ENCODE measurements around the gene TLE1.

The TLE1 gene

GRCh38 chr9:81680006-81680405, 9.3 kb downstream of the TLE1 start:
- Mint-ChIP-seq H3K4me3 (no peak overlapping the region), H3K27ac (no peak overlapping the region), H3K4me1 (ENCODE audit: low read depth) (peaks cover 5% of the 10 kb centered on the region), H3K9me3 (no peaks in the 10 kb centered on the region), H3K36me3 (ENCODE audit: low read depth) (no peaks in the 10 kb centered on the region), H3K27me3 (ENCODE audit: low read depth) (peaks cover 4% of the 10 kb centered on the region)

DNA sequence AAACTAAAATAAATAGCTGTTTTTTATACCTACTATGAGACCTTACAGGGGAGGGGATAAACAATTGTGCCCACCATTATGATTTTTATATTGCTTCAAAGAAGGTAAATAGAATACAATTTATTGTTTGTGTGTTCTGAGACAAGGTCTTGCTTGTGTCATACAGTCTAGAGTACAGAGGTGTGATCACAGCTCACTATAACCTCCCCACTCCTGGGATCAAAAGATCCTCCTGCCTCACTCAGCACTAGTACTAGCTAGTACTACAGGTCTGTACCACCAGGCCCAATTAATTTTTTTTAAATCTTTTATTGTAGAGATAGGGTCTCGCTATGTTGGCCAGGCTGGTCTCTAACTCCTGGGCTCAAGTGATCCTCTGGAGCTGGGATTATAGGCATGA, 11.3 kb downstream of the TLE1 start:
- Mint-ChIP-seq H3K27ac (no peak overlapping the region), H3K4me3 (no peak overlapping the region), H3K9me3 (no peaks in the 10 kb centered on the region), H3K36me3 (ENCODE audit: low read depth) (no peaks in the 10 kb centered on the region), H3K27me3 (ENCODE audit: low read depth) (peaks cover 4% of the 10 kb centered on the region), H3K4me1 (ENCODE audit: low read depth) (peaks cover 5% of the 10 kb centered on the region)

GRCh38 chr9:81676395-81676794, 13.0 kb downstream of the TLE1 start:
- Mint-ChIP-seq H3K27ac (no peak overlapping the region), H3K36me3 (ENCODE audit: low read depth) (no peaks in the 10 kb centered on the region), H3K9me3 (peaks cover 4% of the 10 kb centered on the region), H3K27me3 (ENCODE audit: low read depth) (no peaks in the 10 kb centered on the region), H3K4me1 (ENCODE audit: low read depth) (peaks cover 2% of the 10 kb centered on the region), H3K4me3 (no peak overlapping the region)

- Mint-ChIP-seq H3K4me3 (no peak overlapping the region), H3K27me3 (ENCODE audit: low read depth) (no peaks in the 10 kb centered on the region), H3K36me3 (ENCODE audit: low read depth) (no peaks in the 10 kb centered on the region), H3K27ac (no peak overlapping the region), H3K9me3 (peaks cover 4% of the 10 kb centered on the region), H3K4me1 (ENCODE audit: low read depth) (peaks cover 2% of the 10 kb centered on the region)
Measured at GRCh38 chr9:81673310-81673709, 16.0 kb downstream of the TLE1 start.

DNA sequence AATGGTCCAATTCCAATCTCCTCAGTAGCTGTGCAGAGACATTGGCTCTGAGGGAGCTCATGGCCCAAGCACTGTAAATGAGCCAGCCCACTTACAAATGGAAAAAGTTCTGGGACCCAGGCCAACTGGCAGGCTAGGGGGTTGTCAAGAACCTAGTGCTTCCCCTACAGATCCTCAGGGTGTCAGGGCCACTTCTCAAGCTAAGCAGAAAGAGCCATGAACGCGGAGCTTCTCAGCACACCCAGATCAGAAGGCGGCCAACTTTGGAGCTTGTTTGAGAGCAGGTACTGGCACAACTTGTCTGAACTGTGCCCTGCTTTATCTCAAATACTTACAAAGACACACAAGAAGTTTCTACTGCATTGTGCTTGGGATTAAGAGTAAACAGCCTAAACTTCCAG, 17.5 kb downstream of the TLE1 start:
- no peak overlapping the region for H3K27ac Mint-ChIP-seq
- H3K4me1 Mint-ChIP-seq (ENCODE audit: low read depth), result peaks cover 2% of the 10 kb centered on the region
- no peaks in the 10 kb centered on the region for H3K27me3 Mint-ChIP-seq (ENCODE audit: low read depth)
- no peaks in the 10 kb centered on the region for H3K36me3 Mint-ChIP-seq (ENCODE audit: low read depth)
- no peak overlapping the region for H3K4me3 Mint-ChIP-seq
- H3K9me3 Mint-ChIP-seq, result peaks cover 4% of the 10 kb centered on the region

DNA sequence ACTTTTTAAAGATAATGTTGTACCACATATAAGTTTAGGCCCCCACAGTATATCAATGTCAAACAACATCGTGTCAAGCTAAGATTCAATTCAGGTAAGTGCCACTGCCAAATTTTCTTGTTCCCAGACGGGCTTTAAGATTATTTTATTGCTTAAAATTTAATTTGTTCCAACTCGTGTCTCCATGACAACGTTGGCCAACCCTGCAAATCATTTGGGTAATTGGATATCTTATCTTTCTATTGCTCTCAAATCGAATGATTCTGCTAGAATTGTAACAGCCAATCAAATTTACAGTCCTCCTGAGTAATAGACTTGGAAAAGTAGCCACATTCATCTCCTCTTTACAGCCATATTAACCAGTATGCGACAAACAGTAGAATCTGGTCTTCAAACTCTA, 19.5 kb downstream of the TLE1 start:
- Mint-ChIP-seq H3K36me3 (ENCODE audit: low read depth) (no peaks in the 10 kb centered on the region), H3K27ac (no peak overlapping the region), H3K4me1 (ENCODE audit: low read depth) (peaks cover 2% of the 10 kb centered on the region), H3K4me3 (no peak overlapping the region), H3K9me3 (peaks cover 4% of the 10 kb centered on the region), H3K27me3 (ENCODE audit: low read depth) (no peaks in the 10 kb centered on the region)

DNA sequence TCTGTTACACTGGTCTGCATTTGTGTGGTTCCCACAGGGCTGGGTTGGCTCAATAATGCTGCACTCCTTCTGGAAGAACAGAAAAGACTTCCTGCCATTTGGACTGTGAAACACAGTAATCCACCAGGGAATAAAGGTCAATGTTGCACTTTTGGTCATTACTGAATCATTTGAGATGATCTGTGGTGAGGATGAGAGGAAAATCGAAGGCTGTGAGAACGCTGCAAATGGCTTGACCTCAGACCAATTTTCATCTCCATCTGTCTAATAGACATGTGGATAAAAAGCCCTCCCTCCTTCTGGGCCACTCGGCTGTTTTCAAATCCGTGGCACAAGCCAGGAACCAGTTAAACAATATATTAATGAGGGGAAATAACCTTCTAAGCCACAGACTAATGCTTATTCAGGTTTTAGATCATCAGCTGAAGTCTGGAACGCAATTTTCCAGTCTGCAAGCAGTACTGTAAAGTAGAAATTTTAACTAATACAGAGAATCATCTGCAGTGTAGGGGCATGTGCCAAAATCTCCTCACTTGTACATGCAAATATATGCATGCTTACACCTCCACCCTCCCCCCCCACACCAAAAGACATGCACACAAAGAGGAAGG, 20.2 kb downstream of the TLE1 start:
- no peaks in the 10 kb centered on the region for H3K27me3 Mint-ChIP-seq (ENCODE audit: low read depth)
- H3K4me3 Mint-ChIP-seq, result no peak overlapping the region
- H3K27ac Mint-ChIP-seq, result no peak overlapping the region
- no peaks in the 10 kb centered on the region for H3K36me3 Mint-ChIP-seq (ENCODE audit: low read depth)
- peaks cover 4% of the 10 kb centered on the region for H3K9me3 Mint-ChIP-seq
- H3K4me1 Mint-ChIP-seq (ENCODE audit: low read depth), result peaks cover 2% of the 10 kb centered on the region

DNA sequence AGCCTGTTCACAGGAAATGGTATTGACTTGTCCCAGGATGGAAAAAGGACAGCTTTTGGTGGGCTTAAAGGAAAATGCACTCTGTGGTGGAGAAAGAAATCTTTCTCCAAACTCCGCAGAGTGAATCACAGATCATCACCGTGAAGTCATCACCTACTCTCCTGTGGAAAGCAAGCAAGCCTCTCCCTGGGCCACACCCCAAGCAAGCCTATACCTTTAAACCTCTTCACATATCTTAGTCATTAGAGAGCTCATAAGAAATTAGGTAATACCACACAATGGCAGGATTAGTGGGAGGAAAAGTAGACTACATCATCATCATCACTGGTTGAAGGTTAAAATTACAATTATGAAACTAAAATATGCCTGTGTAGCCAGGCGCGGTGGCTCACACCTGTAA, 23.2 kb downstream of the TLE1 start:
- H3K4me3 Mint-ChIP-seq, result no peak overlapping the region
- H3K27ac Mint-ChIP-seq, result no peak overlapping the region
- H3K36me3 Mint-ChIP-seq (ENCODE audit: low read depth), result no peaks in the 10 kb centered on the region
- H3K27me3 Mint-ChIP-seq (ENCODE audit: low read depth), result no peaks in the 10 kb centered on the region
- no peaks in the 10 kb centered on the region for H3K9me3 Mint-ChIP-seq
- no peaks in the 10 kb centered on the region for H3K4me1 Mint-ChIP-seq (ENCODE audit: low read depth)

- H3K27me3 Mint-ChIP-seq (ENCODE audit: low read depth), result no peaks in the 10 kb centered on the region
- H3K4me1 Mint-ChIP-seq (ENCODE audit: low read depth), result no peaks in the 10 kb centered on the region
- H3K36me3 Mint-ChIP-seq (ENCODE audit: low read depth), result no peaks in the 10 kb centered on the region
- no peak overlapping the region for H3K27ac Mint-ChIP-seq
- H3K4me3 Mint-ChIP-seq, result no peak overlapping the region
- no peaks in the 10 kb centered on the region for H3K9me3 Mint-ChIP-seq
Measured at GRCh38 chr9:81665322-81665871, 23.9 kb downstream of the TLE1 start.

- no peaks in the 10 kb centered on the region for H3K27me3 Mint-ChIP-seq (ENCODE audit: low read depth)
- H3K27ac Mint-ChIP-seq, result no peak overlapping the region
- H3K4me1 Mint-ChIP-seq (ENCODE audit: low read depth), result no peaks in the 10 kb centered on the region
- no peaks in the 10 kb centered on the region for H3K9me3 Mint-ChIP-seq
- no peak overlapping the region for H3K4me3 Mint-ChIP-seq
- no peaks in the 10 kb centered on the region for H3K36me3 Mint-ChIP-seq (ENCODE audit: low read depth)
Measured at GRCh38 chr9:81664638-81665222, 24.6 kb downstream of the TLE1 start.

DNA sequence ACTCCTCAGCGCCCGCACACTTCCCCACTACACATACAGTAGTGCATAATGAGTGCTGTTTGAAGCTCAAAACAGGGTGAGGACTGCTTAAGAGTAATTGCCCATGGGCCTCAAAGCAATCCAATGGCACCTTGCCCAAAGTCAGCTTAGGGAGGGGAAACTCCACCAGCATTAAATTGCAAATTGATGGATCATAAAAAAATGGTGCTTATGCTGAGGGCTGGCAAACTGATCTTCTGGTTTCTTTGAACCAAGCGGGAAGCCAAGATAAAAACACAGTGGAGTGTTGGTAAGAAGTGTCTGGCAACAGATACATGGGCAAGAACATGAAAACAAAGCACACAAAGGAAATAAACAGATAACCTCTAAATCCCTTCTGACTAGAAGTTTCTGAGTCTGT, 28.0 kb downstream of the TLE1 start:
- Mint-ChIP-seq H3K4me3 (no peak overlapping the region), H3K27ac (no peak overlapping the region)

DNA sequence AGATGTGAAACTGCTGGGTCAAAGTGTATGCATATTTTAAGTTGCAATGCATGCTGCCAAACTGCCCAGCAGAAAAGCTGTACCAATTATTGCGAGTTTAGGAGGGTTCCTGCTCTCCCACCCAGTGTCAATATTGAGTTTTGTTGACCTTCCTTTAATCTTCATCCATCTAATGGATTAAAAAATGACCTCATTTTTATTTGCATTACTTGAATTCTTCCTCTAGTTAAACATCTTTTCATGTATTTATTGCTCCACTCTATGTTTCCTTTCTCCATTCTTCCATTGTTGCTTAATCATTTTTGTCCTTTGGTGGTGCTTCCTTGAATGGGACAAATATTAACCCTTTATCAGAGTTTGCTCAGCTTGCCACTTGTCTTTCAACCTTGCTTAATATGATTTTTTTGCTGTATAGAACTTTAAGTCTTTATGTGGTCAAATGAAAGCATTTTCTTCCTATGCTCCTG, 32.4 kb downstream of the TLE1 start:
- Mint-ChIP-seq H3K9me3 (no peaks in the 10 kb centered on the region), H3K4me1 (ENCODE audit: low read depth) (no peaks in the 10 kb centered on the region), H3K36me3 (ENCODE audit: low read depth) (no peaks in the 10 kb centered on the region), H3K27me3 (ENCODE audit: low read depth) (no peaks in the 10 kb centered on the region), H3K4me3 (no peak overlapping the region), H3K27ac (no peak overlapping the region)

More for the DNA sequence above, 28.0 kb downstream of the TLE1 start:
- H3K9me3 Mint-ChIP-seq, result no peaks in the 10 kb centered on the region
- no peaks in the 10 kb centered on the region for H3K27me3 Mint-ChIP-seq (ENCODE audit: low read depth)
- no peaks in the 10 kb centered on the region for H3K4me1 Mint-ChIP-seq (ENCODE audit: low read depth)
- no peaks in the 10 kb centered on the region for H3K36me3 Mint-ChIP-seq (ENCODE audit: low read depth)

DNA sequence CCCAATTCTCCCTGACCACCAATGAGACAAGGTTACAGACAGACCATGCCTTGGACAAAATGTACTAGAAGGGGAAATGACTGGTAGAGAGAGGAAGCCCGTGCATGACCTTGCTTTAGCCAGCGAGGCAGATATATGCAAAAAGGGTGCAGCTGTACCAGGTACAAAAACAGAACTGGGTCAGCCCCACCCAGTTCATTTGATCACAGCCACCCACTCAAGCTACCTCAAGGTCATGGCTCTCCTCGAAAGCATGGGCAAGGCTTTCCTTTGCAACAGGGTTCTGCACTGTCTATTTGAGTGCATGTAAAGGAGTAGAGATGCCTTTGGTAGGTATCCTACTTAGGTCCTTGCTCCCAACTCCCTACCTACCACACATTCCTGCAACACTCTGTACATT, 33.3 kb downstream of the TLE1 start:
- no peaks in the 10 kb centered on the region for H3K36me3 Mint-ChIP-seq (ENCODE audit: low read depth)
- H3K27me3 Mint-ChIP-seq (ENCODE audit: low read depth), result no peaks in the 10 kb centered on the region
- H3K9me3 Mint-ChIP-seq, result no peaks in the 10 kb centered on the region
- H3K4me3 Mint-ChIP-seq, result no peak overlapping the region
- H3K27ac Mint-ChIP-seq, result no peak overlapping the region
- no peaks in the 10 kb centered on the region for H3K4me1 Mint-ChIP-seq (ENCODE audit: low read depth)

- no peak overlapping the region for H3K27ac Mint-ChIP-seq
- no peak overlapping the region for H3K4me3 Mint-ChIP-seq
- H3K4me1 Mint-ChIP-seq (ENCODE audit: low read depth), result no peaks in the 10 kb centered on the region
- no peaks in the 10 kb centered on the region for H3K36me3 Mint-ChIP-seq (ENCODE audit: low read depth)
- H3K27me3 Mint-ChIP-seq (ENCODE audit: low read depth), result no peaks in the 10 kb centered on the region
- no peaks in the 10 kb centered on the region for H3K9me3 Mint-ChIP-seq
Measured at GRCh38 chr9:81653240-81653639, 36.1 kb downstream of the TLE1 start.

- Mint-ChIP-seq H3K4me3 (no peak overlapping the region), H3K27ac (no peak overlapping the region), H3K27me3 (ENCODE audit: low read depth) (no peaks in the 10 kb centered on the region), H3K36me3 (ENCODE audit: low read depth) (no peaks in the 10 kb centered on the region), H3K4me1 (ENCODE audit: low read depth) (no peaks in the 10 kb centered on the region), H3K9me3 (no peaks in the 10 kb centered on the region)
Measured at GRCh38 chr9:81652058-81652687, 37.2 kb downstream of the TLE1 start.

Measured in T-helper 1 cell treated with Interleukin-12 subunit alpha and Interleukin-12 subunit beta and Interleukin-4 antibody, amounts not matched to agents 30 μg/mL and 1 μg/mL, for 36 hours (primary cell).